ENCODE results near the gene PER3. TPM values are rescaled to one million over a fixed set of nuclear protein-coding genes. Genes with fewer than 3 reads are reported as not detected.

PER3 gene
- total RNA-seq, 2 donors from 2014 or later, result 11.7 to 17.8 TPM

GRCh38 chr1:7885513-7886404, 101.7 kb downstream of the PER3 start:
- Histone ChIP-seq H3K36me3 (no peaks in the 10 kb centered on the region), H3K4me3 (no peak overlapping the region), H3K9me3 (no peaks in the 10 kb centered on the region), H3K4me1 (no peaks in the 10 kb centered on the region), H3K27me3 (no peaks in the 10 kb centered on the region), H3K27ac (no peak overlapping the region)
- DNase-seq (ENCODE audit: low spot score), result no peak
- TF ChIP-seq CTCF (IDR thresholded peaks at IDR 0.05), result no peak

GRCh38 chr1:7886405-7886745, 102.3 kb downstream of the PER3 start:
- H3K9me3 ChIP-seq, result no peaks in the 10 kb centered on the region
- no peak for DNase-seq (ENCODE audit: low spot score)
- no peaks in the 10 kb centered on the region for H3K4me1 ChIP-seq
- no peak for TF ChIP-seq CTCF (IDR thresholded peaks at IDR 0.05)
- H3K27ac ChIP-seq, result no peak overlapping the region
- H3K4me3 ChIP-seq, result no peak overlapping the region
- H3K36me3 ChIP-seq, result no peaks in the 10 kb centered on the region
- no peaks in the 10 kb centered on the region for H3K27me3 ChIP-seq

- Histone ChIP-seq H3K4me1 (no peaks in the 10 kb centered on the region), H3K27me3 (no peaks in the 10 kb centered on the region), H3K36me3 (no peaks in the 10 kb centered on the region), H3K27ac (no peak overlapping the region), H3K9me3 (no peaks in the 10 kb centered on the region), H3K4me3 (no peak overlapping the region)
- no peak for TF ChIP-seq CTCF (IDR thresholded peaks at IDR 0.05)
- DNase-seq (ENCODE audit: low spot score), result no peak
Observed at GRCh38 chr1:7888248-7889081, 104.4 kb downstream of the PER3 start.

GRCh38 chr1:7890853-7891252, 106.8 kb downstream of the PER3 start:
- no peak for TF ChIP-seq CTCF (IDR thresholded peaks at IDR 0.05)
- H3K27me3 ChIP-seq, result no peaks in the 10 kb centered on the region

GRCh38 chr1:7891804-7892203, 107.7 kb downstream of the PER3 start:
- H3K36me3 ChIP-seq, result no peaks in the 10 kb centered on the region
- TF ChIP-seq CTCF (IDR thresholded peaks at IDR 0.05), result no peak

More at GRCh38 chr1:7890853-7891252, 106.8 kb downstream of the PER3 start:
- Histone ChIP-seq H3K36me3 (no peaks in the 10 kb centered on the region), H3K27ac (no peak overlapping the region), H3K9me3 (no peaks in the 10 kb centered on the region), H3K4me3 (no peak overlapping the region), H3K4me1 (no peaks in the 10 kb centered on the region)
- DNase-seq (ENCODE audit: low spot score), result no peak

More at GRCh38 chr1:7891804-7892203, 107.7 kb downstream of the PER3 start:
- Histone ChIP-seq H3K27me3 (no peaks in the 10 kb centered on the region), H3K4me3 (no peak overlapping the region), H3K9me3 (no peaks in the 10 kb centered on the region), H3K27ac (no peak overlapping the region), H3K4me1 (no peaks in the 10 kb centered on the region)
- no peak for DNase-seq (ENCODE audit: low spot score)
